ENCODE results near the gene MCTS1. TPM values are rescaled to one million over a fixed set of nuclear protein-coding genes. Genes with fewer than 3 reads are reported as not detected.
"Not testable (repeated sequence)": the region's sequence is repeated elsewhere in the genome, so short reads cannot be mapped to it uniquely, and the experiment has no call there.

MCTS1 gene
- total RNA-seq, 1 donor from 2014 or later: 70.1 TPM

GRCh38 chrX:120647127-120647526, 43.2 kb downstream of the MCTS1 start:
- H3K9me3 Mint-ChIP-seq: peaks cover 6% of the 10 kb centered on the region
- no peak for DNase-seq (ENCODE audit: low spot score)
- no peak overlapping the region for H3K4me3 Mint-ChIP-seq
- H3K27ac Mint-ChIP-seq: no peak overlapping the region
- intact Hi-C loops (cut with micrococcal nuclease): no loop called here
- no peaks in the 10 kb centered on the region for H3K4me1 Mint-ChIP-seq (ENCODE audit: low read depth)
- no peaks in the 10 kb centered on the region for H3K36me3 Mint-ChIP-seq (ENCODE audit: low read depth)
- H3K27me3 Mint-ChIP-seq (ENCODE audit: insufficient read depth): no peaks in the 10 kb centered on the region

DNA sequence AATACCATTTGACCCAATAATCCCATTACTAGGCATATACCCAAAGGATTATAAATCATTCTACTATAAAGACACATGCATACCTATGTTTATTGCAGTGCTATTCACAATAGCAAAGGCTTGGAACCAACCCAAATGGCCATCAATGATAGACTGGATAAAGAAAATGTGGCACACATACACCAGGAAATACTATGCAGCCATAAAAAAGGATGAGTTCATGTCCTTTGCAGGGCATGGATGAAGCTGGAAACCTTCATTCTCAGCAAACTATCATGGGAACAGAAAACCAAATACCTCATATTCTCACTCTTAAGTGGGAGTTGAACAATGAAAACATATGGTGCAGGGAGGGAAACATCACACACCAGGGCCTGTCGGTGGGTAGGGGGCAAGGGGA, 48.4 kb downstream of the MCTS1 start:
- H3K4me3 Mint-ChIP-seq: not testable (repeated sequence)

GRCh38 chrX:120653000-120653399, 49.1 kb downstream of the MCTS1 start:
- no peak for DNase-seq (ENCODE audit: low spot score)
- H3K27me3 Mint-ChIP-seq (ENCODE audit: insufficient read depth): no peaks in the 10 kb centered on the region
- intact Hi-C loops (cut with micrococcal nuclease): no loop called here
- H3K4me1 Mint-ChIP-seq (ENCODE audit: low read depth): no peaks in the 10 kb centered on the region
- H3K4me3 Mint-ChIP-seq: no peak overlapping the region
- peaks cover 6% of the 10 kb centered on the region for H3K9me3 Mint-ChIP-seq
- H3K36me3 Mint-ChIP-seq (ENCODE audit: low read depth): no peaks in the 10 kb centered on the region
- H3K27ac Mint-ChIP-seq: no peak overlapping the region

More for the DNA sequence above, 48.4 kb downstream of the MCTS1 start:
- H3K36me3 Mint-ChIP-seq (ENCODE audit: low read depth); H3K9me3 Mint-ChIP-seq; DNase-seq (ENCODE audit: low spot score); H3K27me3 Mint-ChIP-seq (ENCODE audit: insufficient read depth); H3K27ac Mint-ChIP-seq; intact Hi-C loops (cut with micrococcal nuclease); H3K4me1 Mint-ChIP-seq (ENCODE audit: low read depth): not testable (repeated sequence)

GRCh38 chrX:120660637-120661036, 56.7 kb downstream of the MCTS1 start:
- no peak overlapping the region for H3K4me3 Mint-ChIP-seq
- no peaks in the 10 kb centered on the region for H3K36me3 Mint-ChIP-seq (ENCODE audit: low read depth)
- H3K4me1 Mint-ChIP-seq (ENCODE audit: low read depth): no peaks in the 10 kb centered on the region
- H3K9me3 Mint-ChIP-seq: no peaks in the 10 kb centered on the region
- intact Hi-C loops (cut with micrococcal nuclease): no loop called here
- H3K27me3 Mint-ChIP-seq (ENCODE audit: insufficient read depth): no peaks in the 10 kb centered on the region
- DNase-seq (ENCODE audit: low spot score): no peak
- H3K27ac Mint-ChIP-seq: no peak overlapping the region

Other genes starting within 250 kb of the MCTS1 start
- not detected in 2 replicates for gene ATP1B4, start 242.0 kb upstream of the MCTS1 start, total RNA-seq
- gene LAMP2, start 134.8 kb upstream of the MCTS1 start, total RNA-seq: 42.7 and 44.1 TPM in 2 replicates
- 25.2 and 26.5 TPM in 2 replicates for gene CUL4B, start 43.1 kb upstream of the MCTS1 start, total RNA-seq
- 21.0 and 23.7 TPM in 2 replicates for gene C1GALT1C1, start 26.0 kb downstream of the MCTS1 start, total RNA-seq

Data from activated T-helper 1 cell treated with anti-CD3 and anti-CD28 coated beads, Interleukin-12 subunit alpha, Interleukin-12 subunit beta, Interleukin-2, Interleukin-4 antibody, amounts not matched to agents 30 ng/mL and 10 ng/mL and 1 ng/mL, durations not matched to agents 14 hours and 24 hours and 36 hours (primary cell).